ENCODE measurements around the gene STK16.

GRCh38 chr2:219221957-219222518 is 23.2 kb upstream of the STK16 start:
- TF ChIP-seq CTCF (conservative IDR thresholded peaks at IDR 0.05; ENCODE audit: low read depth, low read length) (no peak), EZH2 (IDR thresholded peaks at IDR 0.05; ENCODE audit: borderline replicate concordance, low read depth, low read length, poor library complexity, severe bottlenecking) (no peak)

Measured in A673 (cell line).